SK-N-SH (cell line): ENCODE results near the gene HYCC1. TPM values are rescaled to one million over a fixed set of nuclear protein-coding genes. Genes with fewer than 3 reads are reported as not detected.

Source experiments
- CTCF ChIA-PET: fragments of 300-600, 350-600 bp; formaldehyde crosslinking; extraction: SDS; loops from one replicate; lab custom pipeline; 2021; lab: Yijun Ruan, JAX
- POLR2A ChIA-PET: fragments of 350-600 bp; sonication (Branson Sonifier 250); formaldehyde crosslinking; extraction: SDS; loops from one replicate; lab custom pipeline; 2020; ENCODE audit warnings: antibody characterized with exemption, inconsistent platforms; lab: Yijun Ruan, JAX
- DNase-seq: peaks from one replicate; pipeline ENCODE4 v3.0.0; 2012
- H2AFZ ChIP-seq: fragments of 200-600 bp; sonication (generic); 2 replicates; pipeline ENCODE4 v1.8.1; 2016; ENCODE audit warnings: antibody characterized with exemption, mild to moderate bottlenecking, low read depth
- H3F3A ChIP-seq: fragments of 200-600 bp; sonication (generic); replicated peaks from 2 replicates; pipeline ENCODE3; 2016; ENCODE audit warnings: antibody characterized with exemption, mild to moderate bottlenecking; ENCODE audit not compliant: insufficient read depth
- H3K27ac ChIP-seq, 2 experiments: fragments of 200-500 bp in 1 of 2; fragments of 200-600 bp in 1 of 2; sonication (Bioruptor generic) in 1 of 2; sonication (generic), shearing (Covaris generic) in 1 of 2; 2 replicates each; pipeline versions ENCODE4 v1.5.1 to v1.6.1; 2014 to 2016; ENCODE audit warnings: low read depth in 2 of 2, inconsistent platforms in 1 of 2, low read length in 1 of 2, mild to moderate bottlenecking in 1 of 2, mixed read lengths in 1 of 2
- H3K27me3 ChIP-seq: fragments of 200-600 bp; sonication (generic), shearing (Covaris generic); 2 replicates; pipeline ENCODE4 v1.6.1; 2016; ENCODE audit warnings: mixed run types; ENCODE audit not compliant: insufficient read depth
- H3K36me3 ChIP-seq, 2 experiments: fragments of 200-500 bp in 1 of 2; fragments of 200-600 bp in 1 of 2; sonication (Bioruptor generic) in 1 of 2; sonication (generic) in 1 of 2; replicated peaks in 1 of 2; 2 replicates each; pipeline versions ENCODE3 to v1.5.1; 2014 to 2016; ENCODE audit warnings: low read length in 1 of 2, mild to moderate bottlenecking in 1 of 2; ENCODE audit not compliant: insufficient read depth in 2 of 2, control insufficient read depth in 1 of 2
- H3K4me1 ChIP-seq, 2 experiments: fragments of 200-500 bp in 1 of 2; fragments of 200-600 bp in 1 of 2; sonication (Bioruptor generic) in 1 of 2; sonication (generic), shearing (Covaris generic) in 1 of 2; 2 replicates each; pipeline versions ENCODE4 v1.5.1 to v1.6.1; 2014 to 2016; ENCODE audit warnings: low read depth in 1 of 2, low read length in 1 of 2, mixed run types in 1 of 2; ENCODE audit not compliant: insufficient read depth in 2 of 2, control insufficient read depth in 1 of 2
- H3K4me2 ChIP-seq: fragments of 200-600 bp; sonication (generic), shearing (Covaris generic); 2 replicates; pipeline ENCODE4 v1.6.1; 2017; ENCODE audit warnings: mixed run types
- H3K4me3 ChIP-seq, 2 experiments: fragments of 200-500 bp in 1 of 2; fragments of 200-600 bp in 1 of 2; sonication (Bioruptor generic) in 1 of 2; sonication (generic), shearing (Covaris generic) in 1 of 2; 2 replicates each; pipeline versions ENCODE4 v1.5.1 to v1.8.1; 2014 to 2016; ENCODE audit warnings: low read depth in 2 of 2, inconsistent platforms in 1 of 2, low read length in 1 of 2, mild to moderate bottlenecking in 1 of 2, mixed read lengths in 1 of 2, moderate library complexity in 1 of 2
- H3K79me2 ChIP-seq: fragments of 200-600 bp; sonication (generic); 2 replicates; pipeline ENCODE4 v1.8.1; 2017; ENCODE audit warnings: mild to moderate bottlenecking; ENCODE audit not compliant: insufficient read depth
- H3K9ac ChIP-seq: fragments of 200-600 bp; sonication (generic); 2 replicates; pipeline ENCODE4 v1.6.1; 2017; ENCODE audit warnings: mixed run types
- H3K9me2 ChIP-seq: fragments of 200-600 bp; sonication (generic); 2 replicates; pipeline ENCODE4 v1.6.1; 2017; ENCODE audit warnings: mixed run types
- H3K9me3 ChIP-seq: fragments of 200-600 bp; sonication (generic); 2 replicates; pipeline ENCODE4 v1.6.1; 2017; ENCODE audit warnings: mixed run types, mild to moderate bottlenecking, moderate library complexity
- H4K20me1 ChIP-seq: fragments of 200-600 bp; sonication (generic); 2 replicates; pipeline ENCODE4 v1.6.1; 2017; ENCODE audit warnings: mild to moderate bottlenecking, mixed run types; ENCODE audit not compliant: insufficient read depth
- CHD2 ChIP-seq: fragments of 150-350 bp; IDR thresholded peaks from 2 replicates; pipeline ENCODE4 v1.6.1; 2018; ENCODE audit warnings: low read length; ENCODE audit not compliant: partially characterized antibody
- EP300 ChIP-seq, 2 experiments: IDR thresholded peaks; 2 replicates each; pipeline versions ENCODE4 v1.4.0 to v1.6.1; 2012; ENCODE audit warnings: borderline replicate concordance in 1 of 2, low read depth in 1 of 2, low read length in 1 of 2
- FOSL2 ChIP-seq: IDR thresholded peaks from 2 replicates; pipeline ENCODE4 v1.4.0; 2012; ENCODE audit warnings: low read depth, mild to moderate bottlenecking, moderate library complexity, borderline replicate concordance
- IRF3 ChIP-seq: fragments of 150-350 bp; IDR thresholded peaks from 2 replicates; pipeline ENCODE4 v1.6.1; 2016; ENCODE audit warnings: mild to moderate bottlenecking, low read depth, low read length
- REST ChIP-seq: IDR thresholded peaks from 2 replicates; pipeline ENCODE4 v1.6.1; 2012; ENCODE audit warnings: mild to moderate bottlenecking, low read depth, low read length, moderate library complexity
- TCF12 ChIP-seq: IDR thresholded peaks from 2 replicates; pipeline ENCODE4 v1.4.0; 2012
- WGBS: methylation state at CpG from one replicate; pipeline ENCODE4 v1.1.6; 2017; ENCODE audit warnings: low lambda C conversion rate; 5-methylcytosine and 5-hydroxymethylcytosine counted together
- polyA plus RNA-seq, 3 experiments: library from polyadenylated mRNA; depleted of rRNA; stranded (reverse); fragments of >200 nt; gene quantifications; 2 replicates each; pipeline ENCODE4 v1.2.3, GENCODE V29; 2012

Gene HYCC1
- polyA plus RNA-seq, 1 of the 3 experiments (the other 2 are of a cell fraction) = 5.3 TPM

GRCh38 chr7:23062452-23062851, 48.5 kb upstream of the HYCC1 start:
- no peaks in the 10 kb centered on the region for H4K20me1 ChIP-seq
- no peak overlapping the region for H3K27ac ChIP-seq
- H2AFZ ChIP-seq = no peak overlapping the region
- H3K4me1 ChIP-seq = no peaks in the 10 kb centered on the region
- H3K9ac ChIP-seq = no peak overlapping the region
- no peak overlapping the region for H3K4me2 ChIP-seq
- ChIA-PET CTCF (interaction anchor here (1.5 kb wide), 1 partner anchor 502 kb away, joined by 5 read pairs; no protein-coding TSS in a partner anchor), POLR2A (no interaction called here)
- no peaks in the 10 kb centered on the region for H3K79me2 ChIP-seq
- H3K36me3 ChIP-seq = no peaks in the 10 kb centered on the region
- H3K27me3 ChIP-seq = no peaks in the 10 kb centered on the region; the same call in 1 of the 2 replicates
- WGBS = 45% methylated on average over 7 of the region's 7 CpGs
- H3K9me3 ChIP-seq = no peaks in the 10 kb centered on the region
- no peak for DNase-seq
- H3K4me3 ChIP-seq = no peak overlapping the region
- no peaks in the 10 kb centered on the region for H3K9me2 ChIP-seq
- TF ChIP-seq FOSL2 (peak; percentile 30), TCF12 (no peak)
- H3F3A ChIP-seq = no peaks in the 10 kb centered on the region

- Histone ChIP-seq H3K36me3 (no peaks in the 10 kb centered on the region), H3F3A (no peaks in the 10 kb centered on the region), H3K9ac (no peak overlapping the region), H3K9me3 (no peaks in the 10 kb centered on the region), H3K4me2 (no peak overlapping the region), H3K79me2 (no peaks in the 10 kb centered on the region), H3K27me3 (no peaks in the 10 kb centered on the region; the same call in 1 of the 2 replicates), H3K4me1 (no peaks in the 10 kb centered on the region), H3K9me2 (no peaks in the 10 kb centered on the region), H3K27ac (no peak overlapping the region), H3K4me3 (no peak overlapping the region), H4K20me1 (no peaks in the 10 kb centered on the region), H2AFZ (no peak overlapping the region)
- ChIA-PET CTCF (interaction anchor here (9.6 kb wide), 1 partner anchor 502 kb away, joined by 268 read pairs; no protein-coding TSS in a partner anchor), POLR2A (no interaction called here)
- 59% methylated on average over 6 of the region's 6 CpGs for WGBS
- TF ChIP-seq REST (no peak), EP300 (IDR thresholded peaks at IDR 0.05; ENCODE audit: borderline replicate concordance in 1 of 2, low read depth in 1 of 2, low read length in 1 of 2) (no peak), IRF3 (no peak), CHD2 (no peak)
- DNase-seq = no peak
These were observed 47.4 kb upstream of the HYCC1 start for GRCh38 chr7:23061327-23061726.
